GM12892 (cell line): ENCODE results near the gene KRT34.

Source experiments
- POLR2A ChIP-seq: IDR thresholded peaks from 2 replicates; pipeline ENCODE4 v1.6.1; 2011; ENCODE audit warnings: low read depth, low read length, control low read depth
- TAF1 ChIP-seq: IDR thresholded peaks from 2 replicates; pipeline ENCODE4 v1.6.1; 2011; ENCODE audit warnings: low read depth, mild to moderate bottlenecking, control low read depth, low read length, borderline replicate concordance

GRCh38 chr17:41390411-41390938 is 8.4 kb upstream of the KRT34 start:
- TF ChIP-seq POLR2A (no peak), TAF1 (no peak)
